HG02840 (cell line): ENCODE results near the gene HOXA10.
A peak's percentile ranks its signal among the peaks of the same experiment; 100 is the strongest.

Experiments used
- ATAC-seq: cut with Tn5 transposase; IDR thresholded peaks from one replicate; pipeline ENCODE4 v1.9.1; 2021; ENCODE audit warnings: mild to moderate bottlenecking, moderate library complexity, moderate number of reproducible peaks; ENCODE audit not compliant: unreplicated experiment, low FRiP score

Gene HOXA10

DNA sequence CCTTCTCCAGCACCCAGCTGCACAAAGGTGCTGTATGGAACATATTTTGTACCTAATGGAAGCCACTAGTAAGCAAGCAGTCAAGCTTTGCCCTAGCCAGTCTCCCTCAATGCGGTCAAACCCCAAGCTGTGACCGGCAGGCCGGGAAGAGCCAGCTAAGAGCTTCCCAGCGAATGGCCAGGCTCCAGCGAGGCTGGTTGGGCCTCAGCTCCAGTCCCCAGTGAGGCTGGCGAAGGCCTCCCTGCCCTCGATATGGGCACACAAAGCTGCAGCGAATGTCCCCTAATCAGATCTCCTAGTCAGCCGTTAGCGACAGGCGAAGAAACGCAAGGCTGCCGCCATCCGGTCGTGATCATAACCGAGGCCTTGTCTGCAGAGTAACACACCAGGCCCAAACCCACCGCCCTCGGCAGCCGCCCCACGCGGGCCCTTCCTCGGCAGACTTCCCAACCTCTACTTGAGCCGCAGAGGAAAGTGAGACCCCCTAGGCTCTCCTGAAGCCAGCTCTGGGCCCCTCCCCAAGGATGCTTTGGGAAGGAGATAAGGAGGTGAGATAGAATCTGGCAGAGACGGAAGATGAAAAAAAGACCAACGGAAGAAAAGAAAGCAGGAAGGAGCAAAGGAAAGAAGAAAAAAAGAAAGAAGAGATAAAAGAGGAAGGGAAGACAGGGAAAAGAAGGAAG is 5.7 kb downstream of the HOXA10 start:
- no peak for ATAC-seq

DNA sequence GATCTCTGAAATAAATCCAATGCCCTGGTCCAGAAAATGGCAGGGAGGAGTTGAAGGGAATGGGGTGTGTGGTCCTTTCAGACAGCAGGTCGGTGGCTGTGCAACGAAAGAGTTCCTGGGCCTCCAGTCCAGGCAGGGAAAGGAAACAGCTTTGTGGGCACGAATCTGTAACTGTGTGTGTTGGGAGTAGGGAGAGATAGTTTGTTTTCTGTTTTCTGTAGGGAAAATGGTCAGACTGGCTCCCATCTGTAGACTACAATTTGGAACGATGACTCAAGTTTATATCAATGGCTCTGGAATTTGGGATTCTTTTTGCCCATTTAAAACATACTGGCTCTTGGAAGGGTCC is 6.2 kb downstream of the HOXA10 start:
- no peak for ATAC-seq

- no peak for ATAC-seq
Observed at GRCh38 chr7:27166531-27167505, 7.3 kb downstream of the HOXA10 start.

DNA sequence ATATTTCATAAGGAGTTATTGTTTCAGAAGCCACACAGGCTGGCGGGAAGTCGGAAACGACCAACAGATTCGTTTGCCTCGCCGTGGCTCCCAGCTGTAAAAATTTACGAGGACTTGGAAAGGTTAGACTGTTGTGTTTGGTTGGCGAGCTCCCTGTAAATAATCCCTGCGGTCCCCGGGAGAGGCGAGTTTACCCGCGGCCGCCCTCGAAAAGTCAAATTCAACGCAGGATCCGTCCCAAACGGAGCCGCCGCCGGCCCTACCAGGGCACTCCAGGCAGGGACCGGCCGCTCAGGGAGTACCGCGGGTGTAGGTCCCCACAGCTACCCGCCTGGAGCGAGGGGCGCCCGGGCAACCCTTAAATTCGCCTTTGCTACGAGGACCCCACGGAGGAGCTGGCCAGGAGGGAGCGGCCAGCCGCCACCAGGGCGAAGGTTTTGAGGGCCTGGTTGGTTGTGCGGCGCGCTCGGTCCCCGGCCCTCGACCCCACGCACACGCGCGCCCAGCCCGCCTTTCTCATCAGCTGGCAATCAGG is 8.1 kb downstream of the HOXA10 start:
- no peak for ATAC-seq

- ATAC-seq: no peak
Observed at GRCh38 chr7:27165089-27165995, 8.8 kb downstream of the HOXA10 start, which contains the start of gene HOXA9. Gene HOXA9 (minus strand): TSS chr7:27165537. CDS start chr7:27165457, 80 bp downstream.

DNA sequence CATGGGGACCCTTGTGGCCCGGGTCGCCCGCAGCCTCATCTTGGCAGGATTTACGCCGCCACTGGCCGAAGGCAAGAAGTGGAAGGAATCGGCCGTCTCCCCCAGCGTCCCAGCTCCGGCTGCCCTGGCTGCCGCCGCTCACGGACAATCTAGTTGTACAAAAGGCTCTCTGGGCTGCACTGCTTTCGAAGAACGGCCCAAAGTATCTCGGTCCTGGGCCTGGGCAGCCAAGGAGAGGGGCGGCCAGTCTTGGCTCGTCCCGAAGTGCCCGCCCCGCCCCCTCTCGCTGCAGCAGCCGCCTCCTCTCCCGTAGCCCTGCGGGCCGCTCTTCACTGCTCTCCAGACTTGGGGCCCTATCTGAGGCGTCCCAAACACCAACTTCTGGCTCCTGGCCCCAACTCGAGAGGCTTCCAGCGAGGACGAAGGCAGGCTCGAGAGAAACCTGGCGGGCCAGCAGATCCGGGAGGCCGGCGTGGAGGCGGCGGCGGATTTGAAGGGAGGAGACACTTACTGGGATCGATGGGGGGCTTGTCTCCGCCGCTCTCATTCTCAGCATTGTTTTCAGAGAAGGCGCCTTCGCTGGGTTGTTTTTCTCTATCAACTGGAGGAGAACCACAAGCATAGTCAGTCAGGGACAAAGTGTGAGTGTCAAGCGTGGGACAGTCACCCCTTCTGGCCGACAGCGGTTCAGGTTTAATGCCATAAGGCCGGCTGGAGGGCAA is 9.6 kb downstream of the HOXA10 start:
- ATAC-seq: no peak

DNA sequence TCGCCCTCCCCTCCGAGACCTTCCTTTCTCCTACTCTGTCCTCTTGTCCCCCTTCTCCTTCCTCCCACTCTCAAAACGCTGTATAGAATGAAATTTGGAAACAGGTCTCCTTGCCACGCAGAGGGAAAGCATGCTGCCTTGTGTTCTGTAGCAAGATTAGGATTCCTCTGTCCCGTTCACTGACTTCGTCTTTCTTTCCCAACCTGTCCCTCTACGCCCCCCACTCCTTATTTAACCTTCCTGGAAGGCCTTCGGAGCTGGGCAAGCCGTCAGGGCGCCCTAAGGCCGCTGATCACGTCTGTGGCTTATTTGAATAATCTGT is 10.1 kb downstream of the HOXA10 start:
- ATAC-seq: no peak

DNA sequence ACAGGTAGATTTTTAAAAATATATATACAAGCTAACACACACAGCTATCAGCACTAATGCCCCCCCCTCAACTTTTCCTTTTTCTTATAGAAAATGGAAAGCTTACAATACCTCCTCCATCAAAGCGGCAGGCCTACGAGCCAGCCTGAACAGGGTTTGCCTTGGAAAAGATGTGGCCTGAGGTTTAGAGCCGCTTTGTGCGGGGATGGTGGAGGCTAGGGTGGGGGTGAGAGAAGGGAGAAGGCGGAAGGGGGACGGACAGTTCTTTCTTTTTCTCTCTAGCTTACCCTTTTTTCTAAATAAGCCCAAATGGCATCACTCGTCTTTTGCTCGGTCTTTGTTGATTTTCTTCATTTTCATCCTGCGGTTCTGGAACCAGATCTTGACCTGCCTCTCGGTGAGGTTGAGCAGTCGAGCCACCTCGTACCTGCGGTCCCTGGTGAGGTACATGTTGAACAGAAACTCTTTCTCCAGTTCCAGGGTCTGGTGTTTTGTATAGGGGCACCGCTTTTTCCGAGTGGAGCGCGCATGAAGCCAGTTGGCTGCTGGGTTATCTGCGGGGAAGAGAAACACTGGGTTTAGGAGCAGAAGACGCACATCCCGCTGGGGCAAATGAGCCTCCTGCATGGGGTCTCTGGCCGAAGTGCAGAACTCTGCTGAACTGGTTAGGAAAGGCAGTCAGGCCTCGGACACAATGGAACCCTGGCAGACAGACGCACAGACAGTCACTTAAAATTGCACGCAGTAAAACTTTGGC is 10.7 kb downstream of the HOXA10 start:
- ATAC-seq: no peak

GRCh38 chr7:27162561-27163287 is 11.4 kb downstream of the HOXA10 start:
- no peak for ATAC-seq

- no peak for ATAC-seq
Observed at GRCh38 chr7:27161721-27162560, 12.2 kb downstream of the HOXA10 start.

GRCh38 chr7:27161214-27161720 is 12.9 kb downstream of the HOXA10 start:
- no peak for ATAC-seq

GRCh38 chr7:27160546-27161213 is 13.4 kb downstream of the HOXA10 start:
- peak; percentile 68 for ATAC-seq

GRCh38 chr7:27160145-27160545 is 14.0 kb downstream of the HOXA10 start:
- ATAC-seq: no peak

GRCh38 chr7:27159266-27160144 is 14.6 kb downstream of the HOXA10 start:
- no peak for ATAC-seq

DNA sequence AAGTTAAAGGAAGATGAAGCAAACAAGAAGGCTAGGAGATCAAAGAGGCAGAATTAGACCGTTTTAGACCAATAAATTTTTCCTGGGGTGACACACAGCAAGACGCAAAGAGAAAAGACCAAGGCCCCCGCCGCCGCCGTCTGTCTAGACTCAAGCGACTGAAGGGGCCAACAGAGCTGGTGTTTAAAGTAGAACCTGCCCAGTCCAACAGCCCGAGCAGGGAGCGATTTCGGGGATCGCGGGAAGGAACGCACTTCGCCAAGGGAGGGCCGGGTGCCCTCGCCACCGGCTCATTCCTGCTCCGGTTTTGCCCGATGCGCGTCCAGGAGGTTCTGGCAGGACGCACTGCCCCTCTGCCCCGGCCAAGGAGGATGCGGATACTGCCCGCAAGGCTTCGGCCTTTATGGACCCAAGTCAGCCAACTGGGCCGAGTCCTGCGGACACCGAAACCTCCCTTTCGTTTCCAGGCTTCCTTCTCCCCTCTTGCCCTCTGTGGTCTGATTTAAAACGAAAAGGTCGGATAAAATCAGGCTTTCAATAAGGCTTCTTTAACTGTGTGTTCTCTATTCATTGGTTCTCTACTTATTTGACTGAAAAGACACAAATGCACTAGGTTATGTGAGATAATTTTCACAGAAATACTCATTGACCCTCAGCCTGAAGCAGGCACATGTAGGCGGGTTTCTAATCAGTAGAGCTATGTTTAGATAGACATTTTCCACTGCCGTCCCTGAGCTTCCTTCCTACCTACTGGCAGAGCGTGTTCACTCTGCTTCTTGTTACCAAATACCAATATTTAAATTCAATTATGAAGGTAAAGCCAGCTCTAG is 15.5 kb downstream of the HOXA10 start:
- no peak for ATAC-seq
